ENCODE measurements around the gene CTNNA3.

The CTNNA3 gene

GRCh38 chr10:66783316-66783715 lies 912.7 kb downstream of the CTNNA3 start:
- in situ Hi-C loops (cut with MboI; ENCODE audit: low sequenced_read_pairs) = no loop called here

DNA sequence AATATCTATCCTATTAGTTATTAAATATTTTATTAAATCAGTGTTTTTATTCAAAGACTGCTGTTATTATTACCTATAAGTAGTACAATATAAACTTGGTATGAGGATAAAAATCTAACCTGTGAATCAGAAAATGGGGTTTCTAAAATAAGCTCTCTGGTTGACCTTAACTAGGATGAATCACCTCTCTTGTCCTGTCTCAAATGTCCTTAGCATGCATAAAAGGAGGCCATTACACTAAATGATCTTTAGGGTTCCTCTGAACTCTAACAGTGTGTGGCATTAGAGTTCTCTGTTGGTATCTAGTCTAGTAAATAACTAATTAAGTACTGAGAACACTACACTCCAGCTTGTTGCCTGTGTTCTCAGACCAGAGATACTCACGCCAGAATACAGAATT lies 913.2 kb downstream of the CTNNA3 start:
- in situ Hi-C loops (cut with MboI; ENCODE audit: low sequenced_read_pairs) = no loop called here

DNA sequence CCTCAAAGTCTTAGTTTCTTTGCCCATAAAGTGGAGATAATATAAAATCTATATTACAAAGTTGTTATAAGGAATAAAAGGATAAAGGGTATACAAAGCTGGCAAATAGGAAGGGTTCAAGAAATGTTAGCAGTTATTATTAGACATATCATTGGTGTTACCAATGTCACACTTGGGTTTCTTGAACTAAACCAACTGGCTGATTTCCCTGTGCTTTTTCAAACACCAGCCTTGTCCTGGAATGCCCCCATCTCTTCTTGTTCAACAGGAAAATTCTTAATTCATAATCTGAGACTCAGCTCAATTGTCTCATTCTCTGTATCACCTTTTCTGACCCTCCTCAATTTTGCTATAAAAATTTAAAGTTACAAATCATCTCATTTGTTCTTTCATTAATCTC lies 913.9 kb downstream of the CTNNA3 start:
- in situ Hi-C loops (cut with MboI; ENCODE audit: low sequenced_read_pairs) = no loop called here

DNA sequence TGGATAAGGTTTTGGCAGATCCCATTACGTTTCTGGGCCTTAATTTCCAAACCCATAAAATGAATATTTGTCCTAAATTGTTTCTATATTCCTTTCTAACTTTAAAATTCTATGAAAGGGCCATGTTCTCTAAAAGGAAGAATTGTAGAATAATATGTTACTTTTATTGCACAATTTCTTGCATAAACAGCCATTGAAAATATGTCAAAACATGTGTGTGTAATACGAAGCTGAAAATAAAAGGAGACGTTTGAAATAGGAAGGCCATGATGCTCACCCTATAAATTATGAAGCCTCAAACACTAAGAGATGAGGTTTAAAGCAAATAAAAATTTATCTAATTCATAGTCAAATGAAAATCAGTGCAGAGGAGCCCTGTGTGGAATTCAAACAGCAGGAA lies 915.2 kb downstream of the CTNNA3 start:
- in situ Hi-C loops (cut with MboI; ENCODE audit: low sequenced_read_pairs) = no loop called here

DNA sequence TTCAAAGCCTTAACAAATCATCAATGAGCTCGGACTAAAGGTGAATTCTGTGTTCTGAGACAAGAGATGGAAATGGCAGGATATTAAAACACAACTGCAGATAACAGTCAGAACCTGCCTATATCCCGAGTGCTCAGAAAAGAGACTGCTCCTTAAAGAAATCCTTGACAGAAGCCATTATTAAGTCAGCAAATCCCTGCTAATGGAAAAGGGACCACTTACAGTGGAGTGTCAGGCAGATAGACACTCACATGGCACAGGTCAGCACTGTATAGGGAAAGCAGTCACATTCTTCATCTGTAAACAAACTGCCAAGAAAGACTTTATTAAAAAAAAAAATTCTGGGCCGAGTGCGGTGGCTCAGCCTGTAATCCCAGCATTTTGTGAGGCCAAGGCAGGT lies 917.6 kb downstream of the CTNNA3 start:
- in situ Hi-C loops (cut with MboI; ENCODE audit: low sequenced_read_pairs) = no loop called here

DNA sequence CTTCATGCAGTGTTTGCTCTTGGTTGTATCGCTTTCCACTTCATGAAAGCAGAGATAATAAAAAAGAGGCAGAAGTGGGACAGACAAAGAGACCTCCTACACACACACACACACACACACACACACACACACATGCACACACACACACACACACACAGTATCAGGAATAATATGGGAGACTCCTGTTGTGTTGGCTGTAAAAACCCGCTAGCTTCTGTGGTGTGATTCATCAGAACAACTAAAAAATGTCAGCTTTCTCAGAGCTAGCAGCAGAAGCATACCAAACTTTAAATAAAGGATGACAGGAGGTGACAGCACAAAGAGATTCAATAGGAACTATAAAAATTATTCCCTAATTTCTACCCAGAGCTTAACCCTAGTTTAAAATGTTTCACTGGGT lies 918.3 kb downstream of the CTNNA3 start:
- in situ Hi-C loops (cut with MboI; ENCODE audit: low sequenced_read_pairs) = no loop called here

DNA sequence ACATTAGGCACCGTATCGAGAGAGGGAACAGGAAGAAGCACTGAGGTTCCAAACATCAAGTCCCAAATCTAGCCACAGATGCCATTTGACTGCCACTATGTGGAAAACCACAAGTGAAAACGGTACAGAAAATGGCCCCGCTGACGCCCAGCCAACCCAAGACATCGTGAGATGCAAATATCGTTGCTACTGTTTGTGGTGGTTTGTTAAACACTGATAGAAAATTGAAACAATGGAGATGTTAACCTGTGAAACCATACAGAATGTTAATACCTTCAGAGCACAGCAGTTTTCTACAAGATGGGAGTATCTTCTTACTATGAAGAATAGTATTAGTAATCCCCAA lies 922.5 kb downstream of the CTNNA3 start:
- in situ Hi-C loops (cut with MboI; ENCODE audit: low sequenced_read_pairs) = no loop called here

DNA sequence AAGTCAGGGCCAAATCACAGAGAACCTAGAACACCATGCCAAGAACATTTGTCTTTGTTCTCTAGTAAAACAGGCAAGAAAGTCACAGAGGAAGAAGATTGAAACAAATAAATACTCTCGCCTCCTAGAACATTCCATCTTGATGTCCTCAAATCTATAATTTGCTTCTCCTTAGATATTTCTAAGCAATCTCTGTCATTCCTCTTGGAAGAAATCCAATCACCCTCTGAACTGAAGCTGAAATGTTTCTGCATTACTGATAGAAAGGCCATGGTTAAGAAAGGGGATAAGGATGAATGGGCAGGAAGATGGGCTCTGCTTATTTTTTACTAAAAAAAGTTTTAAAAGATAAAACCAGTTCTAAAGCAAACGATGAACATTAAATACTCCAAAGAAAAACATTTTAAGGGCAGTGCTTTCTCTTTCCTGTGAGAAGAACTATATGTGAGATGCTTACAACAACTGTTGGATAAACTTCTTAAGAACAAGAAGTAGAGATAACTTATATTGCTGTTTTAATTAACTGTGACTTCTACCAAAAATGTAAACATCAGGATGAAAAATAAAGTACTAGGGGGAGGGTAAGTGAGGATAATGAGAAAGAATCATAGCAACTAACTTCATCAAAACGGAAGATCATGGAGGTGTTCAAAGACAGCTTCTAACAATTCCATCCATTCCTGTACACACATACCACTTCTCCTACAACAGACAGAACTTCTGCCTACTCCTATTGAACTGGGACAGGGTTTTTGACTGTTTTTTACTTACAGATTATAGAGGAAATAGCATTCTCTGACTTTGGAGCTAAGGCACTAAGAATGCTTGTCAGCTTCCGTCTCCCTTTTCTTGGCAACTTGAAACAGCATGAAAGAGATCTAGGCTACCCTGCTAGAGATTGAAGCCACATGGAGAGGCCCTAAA lies 923.2 kb downstream of the CTNNA3 start:
- in situ Hi-C loops (cut with MboI; ENCODE audit: low sequenced_read_pairs) = no loop called here

DNA sequence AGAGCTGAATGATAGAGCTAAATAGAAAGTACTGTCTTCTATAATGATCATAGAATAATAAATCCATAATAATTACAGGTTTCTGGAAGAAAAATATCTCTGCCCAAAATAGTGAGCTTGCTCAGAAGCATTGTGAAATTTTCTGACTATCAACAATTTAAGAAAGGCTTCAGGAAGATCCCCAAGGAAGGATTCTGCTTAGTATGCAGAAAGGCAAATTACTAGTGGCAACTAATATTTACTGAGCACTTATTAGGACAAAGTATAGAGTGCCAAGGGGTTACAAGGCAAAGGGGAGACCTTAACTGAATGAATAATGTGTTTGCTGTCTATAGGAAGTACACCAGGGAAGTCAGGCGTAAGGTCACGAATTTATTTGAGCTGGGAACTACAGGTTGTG lies 928.3 kb downstream of the CTNNA3 start:
- in situ Hi-C loops (cut with MboI; ENCODE audit: low sequenced_read_pairs) = no loop called here

- in situ Hi-C loops (cut with MboI; ENCODE audit: low sequenced_read_pairs) = no loop called here
Measured at GRCh38 chr10:66762218-66762729, 933.7 kb downstream of the CTNNA3 start.

GRCh38 chr10:66760941-66761340 lies 935.1 kb downstream of the CTNNA3 start:
- in situ Hi-C loops (cut with MboI; ENCODE audit: low sequenced_read_pairs) = no loop called here

DNA sequence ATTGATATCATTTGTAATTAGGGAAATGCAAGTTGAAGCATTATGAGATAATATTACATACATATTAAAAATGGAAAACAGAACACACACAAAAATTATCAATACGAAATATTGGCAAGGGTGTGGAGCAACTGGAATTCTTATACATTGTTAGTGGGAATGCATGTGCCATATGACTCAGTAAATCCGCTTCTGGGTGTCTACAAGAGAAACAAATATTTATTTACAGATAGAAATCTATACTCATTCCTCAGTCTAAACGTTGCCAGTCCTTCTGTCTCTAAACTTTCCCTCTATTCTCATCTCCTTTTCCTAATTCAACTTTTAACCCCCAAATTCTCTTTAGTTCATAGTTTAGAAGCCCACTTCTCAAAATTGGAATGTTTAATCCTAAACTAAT lies 940.5 kb downstream of the CTNNA3 start:
- in situ Hi-C loops (cut with MboI; ENCODE audit: low sequenced_read_pairs) = no loop called here

DNA sequence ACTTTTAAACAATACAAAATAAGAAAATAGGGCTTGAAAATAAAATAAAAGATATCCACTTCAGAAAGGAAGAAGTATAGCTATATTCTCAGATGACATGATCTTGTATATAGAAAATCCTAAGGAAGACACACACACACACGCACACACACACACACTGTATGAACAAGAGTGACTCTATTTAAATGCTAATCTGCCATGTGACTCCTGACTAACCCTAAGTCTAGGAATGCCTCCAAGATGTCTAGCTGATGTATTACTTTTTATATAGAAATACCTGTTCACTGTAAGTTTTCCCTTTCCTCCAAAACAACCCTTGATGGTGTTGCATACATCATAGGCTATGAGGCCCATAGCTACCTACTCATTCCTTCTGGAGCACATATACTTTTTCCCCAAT lies 943.3 kb downstream of the CTNNA3 start:
- in situ Hi-C loops (cut with MboI; ENCODE audit: low sequenced_read_pairs) = no loop called here

- in situ Hi-C loops (cut with MboI; ENCODE audit: low sequenced_read_pairs) = no loop called here
Measured at GRCh38 chr10:66748217-66748616, 947.8 kb downstream of the CTNNA3 start.

DNA sequence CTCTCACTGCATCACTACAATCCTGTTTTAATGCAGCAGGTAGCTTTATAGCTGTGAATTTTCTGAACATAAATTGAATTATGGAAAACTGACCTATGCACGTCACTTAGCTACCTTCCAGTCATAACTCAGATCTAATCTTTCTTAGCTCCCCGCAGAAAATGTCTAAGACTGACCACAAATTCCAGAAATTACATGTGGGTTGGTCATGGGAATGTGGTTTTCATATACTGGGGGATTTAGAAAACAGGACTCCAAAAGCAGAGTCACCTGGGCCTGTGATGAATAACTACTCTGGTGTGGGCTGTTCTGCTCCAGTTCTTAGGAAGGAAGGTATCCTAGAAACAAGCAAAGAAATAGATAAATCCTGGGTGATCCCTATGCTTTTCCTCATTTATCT lies 948.5 kb downstream of the CTNNA3 start:
- in situ Hi-C loops (cut with MboI; ENCODE audit: low sequenced_read_pairs) = no loop called here

- in situ Hi-C loops (cut with MboI; ENCODE audit: low sequenced_read_pairs) = no loop called here
Measured at GRCh38 chr10:66746711-66747110, 949.3 kb downstream of the CTNNA3 start.

GRCh38 chr10:66746246-66746645 lies 949.7 kb downstream of the CTNNA3 start:
- in situ Hi-C loops (cut with MboI; ENCODE audit: low sequenced_read_pairs) = no loop called here

DNA sequence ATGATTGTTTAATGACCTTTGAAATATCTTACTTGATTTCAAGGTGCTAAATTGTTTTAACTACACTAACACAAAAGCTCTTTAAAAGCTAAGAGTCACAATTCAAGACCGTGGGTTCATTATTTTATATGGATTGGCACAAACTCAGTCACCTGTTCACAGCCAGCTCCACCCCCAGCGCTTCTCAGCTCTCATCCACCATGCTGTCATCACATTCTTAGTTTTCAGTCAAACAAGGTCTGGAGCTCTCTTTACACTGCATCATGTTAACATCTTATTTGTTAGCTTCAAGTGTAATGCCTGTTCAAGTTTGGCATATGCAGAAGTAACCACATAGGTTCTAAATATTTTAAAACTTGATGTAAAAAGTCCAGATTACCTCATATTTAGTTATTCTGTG lies 951.1 kb downstream of the CTNNA3 start:
- in situ Hi-C loops (cut with MboI; ENCODE audit: low sequenced_read_pairs) = no loop called here

DNA sequence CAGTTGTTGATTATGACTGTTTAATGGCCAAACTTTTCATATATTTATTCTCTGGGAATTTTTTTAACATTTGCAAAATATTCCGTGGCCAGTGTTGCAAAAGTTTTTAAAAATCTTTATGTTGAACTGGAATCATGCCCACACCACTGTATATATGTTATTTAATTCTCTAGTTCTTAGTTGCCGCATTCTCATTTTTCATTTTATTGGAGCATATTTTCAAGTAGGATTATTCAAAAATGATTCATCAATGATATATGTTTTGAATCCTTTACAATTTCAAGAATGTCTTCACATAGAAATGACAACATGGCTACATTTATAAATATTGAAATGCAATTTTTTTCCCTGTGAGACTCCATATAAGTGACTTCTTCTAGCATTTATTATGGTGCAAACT lies 958.8 kb downstream of the CTNNA3 start:
- in situ Hi-C loops (cut with MboI; ENCODE audit: low sequenced_read_pairs) = no loop called here

GRCh38 chr10:66723608-66724400 lies 972.2 kb downstream of the CTNNA3 start:
- in situ Hi-C loops (cut with MboI; ENCODE audit: low sequenced_read_pairs) = no loop called here

DNA sequence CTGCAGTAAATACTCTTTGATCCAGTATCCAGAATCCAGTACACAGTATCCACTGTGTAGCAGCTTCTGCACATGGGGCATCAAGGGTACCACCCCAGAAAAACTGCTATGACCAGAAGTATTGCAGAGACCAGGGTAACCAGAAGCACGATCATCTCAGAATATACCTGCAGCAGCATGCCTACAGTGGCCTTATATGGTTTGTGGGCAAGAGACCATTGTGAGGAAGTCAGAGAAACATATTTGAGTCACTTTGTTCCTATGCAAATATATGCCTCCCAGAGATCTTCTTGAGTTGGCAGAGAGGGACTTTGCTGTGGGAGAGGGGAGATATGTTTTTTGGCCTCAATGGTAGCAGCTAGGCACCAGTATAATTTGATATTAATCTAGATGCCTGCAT lies 976.5 kb downstream of the CTNNA3 start:
- in situ Hi-C loops (cut with MboI; ENCODE audit: low sequenced_read_pairs) = no loop called here

Measured in hTERT RPE-1 (cell line).